Trophoblast cell (in vitro differentiated cells and primary cell): ENCODE data around the gene ECE2.

ENCODE experiments used
- DNase-seq, 2 donors: peaks; one replicate each; pipeline ENCODE4 v3.0.0-alpha.2; 2016
- H2AFZ ChIP-seq: 2 replicates; pipeline ENCODE4 v1.6.1; 2013; ENCODE audit warnings: low read length, moderate library complexity, mild to moderate bottlenecking; ENCODE audit not compliant: insufficient read depth, poor library complexity
- H2AK5ac ChIP-seq: 2 replicates; pipeline ENCODE4 v1.6.1; 2013; ENCODE audit warnings: mild to moderate bottlenecking, low read length
- H2BK120ac ChIP-seq: 2 replicates; pipeline ENCODE4 v1.6.1; 2013; ENCODE audit warnings: low read length, mild to moderate bottlenecking, moderate library complexity; ENCODE audit not compliant: insufficient read depth, poor library complexity
- H2BK12ac ChIP-seq: 2 replicates; pipeline ENCODE4 v1.6.1; 2013; ENCODE audit warnings: mild to moderate bottlenecking, low read length, moderate library complexity
- H2BK5ac ChIP-seq: 2 replicates; pipeline ENCODE4 v1.6.1; 2013; ENCODE audit warnings: low read length, low read depth, moderate library complexity, mild to moderate bottlenecking; ENCODE audit not compliant: poor library complexity
- H3K14ac ChIP-seq: 2 replicates; pipeline ENCODE4 v1.6.1; 2013; ENCODE audit warnings: mild to moderate bottlenecking, low read length
- H3K18ac ChIP-seq: 2 replicates; pipeline ENCODE4 v1.6.1; 2013; ENCODE audit warnings: mild to moderate bottlenecking, low read length
- H3K23ac ChIP-seq: 2 replicates; pipeline ENCODE4 v1.6.1; 2013; ENCODE audit warnings: low read length
- H3K27ac ChIP-seq: 2 replicates; pipeline ENCODE4 v1.5.1; 2013; ENCODE audit warnings: low read depth, mild to moderate bottlenecking, inconsistent platforms, low read length, moderate library complexity
- H3K27me3 ChIP-seq: 2 replicates; pipeline ENCODE4 v1.6.1; 2013; ENCODE audit warnings: inconsistent platforms, mild to moderate bottlenecking, low read length, moderate library complexity; ENCODE audit not compliant: insufficient read depth
- H3K36me3 ChIP-seq, 2 experiments: 1 replicate in 1 of 2; 2 replicates in 1 of 2; pipeline ENCODE4 v1.6.1; 2013; ENCODE audit warnings: low read length in 2 of 2, mild to moderate bottlenecking in 2 of 2, moderate library complexity in 1 of 2; ENCODE audit not compliant: insufficient read depth in 2 of 2, control insufficient read depth in 1 of 2
- H3K4ac ChIP-seq: 2 replicates; pipeline ENCODE4 v1.6.1; 2013; ENCODE audit warnings: low read depth, mild to moderate bottlenecking, low read length, moderate library complexity
- H3K4me1 ChIP-seq, 2 experiments: 1 replicate in 1 of 2; 2 replicates in 1 of 2; pipeline ENCODE4 v1.6.1; 2013; ENCODE audit warnings: low read length in 2 of 2, mild to moderate bottlenecking in 2 of 2, moderate library complexity in 1 of 2; ENCODE audit not compliant: insufficient read depth in 2 of 2, control insufficient read depth in 1 of 2
- H3K4me2 ChIP-seq: 2 replicates; pipeline ENCODE4 v1.6.1; 2013; ENCODE audit warnings: inconsistent platforms, mild to moderate bottlenecking, low read length, moderate library complexity
- H3K4me3 ChIP-seq: 2 replicates; pipeline ENCODE4 v1.5.1; 2013; ENCODE audit warnings: mild to moderate bottlenecking, low read depth, low read length, inconsistent platforms
- H3K79me1 ChIP-seq: one replicate; pipeline ENCODE4 v1.6.1; 2013; ENCODE audit warnings: low read length
- H3K79me2 ChIP-seq: 2 replicates; pipeline ENCODE4 v1.6.1; 2013; ENCODE audit warnings: low read length, mild to moderate bottlenecking; ENCODE audit not compliant: control insufficient read depth, insufficient read depth, poor library complexity
- H3K9ac ChIP-seq: 2 replicates; pipeline ENCODE4 v1.6.1; 2013; ENCODE audit warnings: mild to moderate bottlenecking, low read length
- H3K9me3 ChIP-seq: 2 replicates; pipeline ENCODE4 v1.6.1; 2013; ENCODE audit warnings: low read depth, mild to moderate bottlenecking, control low read depth, inconsistent platforms, low read length; ENCODE audit not compliant: insufficient read depth
- H4K12ac ChIP-seq: 2 replicates; pipeline ENCODE4 v1.6.1; 2013; ENCODE audit warnings: low read depth, mild to moderate bottlenecking, low read length, moderate library complexity
- H4K8ac ChIP-seq: 2 replicates; pipeline ENCODE4 v1.6.1; 2013; ENCODE audit warnings: low read depth, mild to moderate bottlenecking, low read length, moderate library complexity
- H4K91ac ChIP-seq: one replicate; pipeline ENCODE4 v1.6.1; 2013; ENCODE audit warnings: low read depth, mild to moderate bottlenecking, low read length, moderate library complexity
- WGBS: extraction: QIAGEN DNeasy Blood & Tissue Kit; methylation state at CpG from one replicate; pipeline ENCODE4 v1.1.7; 2013; ENCODE audit warnings: missing lambda C conversion rate; ENCODE audit not compliant: insufficient read length, insufficient coverage; ENCODE audit errors: extremely low coverage; 5-methylcytosine and 5-hydroxymethylcytosine counted together

The ECE2 gene

DNA sequence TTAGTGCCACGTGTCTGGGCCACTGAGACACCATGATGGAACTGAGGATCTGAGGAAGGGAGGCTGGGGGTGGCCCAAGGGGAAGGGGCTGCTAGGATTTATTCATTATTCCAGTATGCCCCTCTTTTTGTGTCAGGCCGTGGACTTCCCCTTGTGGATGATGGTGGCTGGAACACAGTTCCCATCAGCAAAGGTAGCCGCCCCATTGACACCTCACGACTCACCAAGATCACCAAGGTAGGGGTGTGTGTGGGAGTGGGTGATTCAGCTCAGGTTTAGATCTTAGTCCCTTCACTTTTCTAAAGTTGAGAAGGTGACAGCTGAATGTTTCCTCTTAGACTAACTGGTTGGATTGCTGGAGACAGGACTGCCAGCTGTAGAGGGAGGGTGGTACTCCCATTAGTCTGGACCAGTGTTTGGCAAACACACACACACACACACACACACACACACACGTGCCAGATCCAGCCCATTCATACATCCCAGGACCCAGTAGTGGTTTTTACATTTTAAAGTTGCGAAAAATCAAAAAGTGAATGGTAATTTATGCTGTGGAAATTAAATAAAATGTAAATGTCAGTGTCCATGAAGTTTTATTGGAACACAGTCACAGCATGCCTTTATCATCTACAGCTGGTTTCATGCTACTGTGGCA, 50.0 kb downstream of the ECE2 start:
- no peak overlapping the region for H3K4ac ChIP-seq
- no peak overlapping the region for H3K14ac ChIP-seq
- H3K4me1 ChIP-seq, result no peaks in the 10 kb centered on the region
- no peak overlapping the region for H4K12ac ChIP-seq
- H3K9ac ChIP-seq, result no peak overlapping the region
- no peak overlapping the region for H3K27ac ChIP-seq
- no peak overlapping the region for H2AK5ac ChIP-seq
- no CpG with 5 or more reads among the region's 6 CpGs for WGBS
- H4K91ac ChIP-seq, result no peak overlapping the region
- H3K36me3 ChIP-seq, result peaks cover 79 to 90% of the 10 kb centered on the region in 2 experiments
- H3K18ac ChIP-seq, result no peak overlapping the region
- H3K27me3 ChIP-seq, result no peaks in the 10 kb centered on the region
- H2BK5ac ChIP-seq, result no peak overlapping the region
- no peak overlapping the region for H3K4me2 ChIP-seq
- H3K79me2 ChIP-seq, result no peaks in the 10 kb centered on the region
- no peak overlapping the region for H2AFZ ChIP-seq
- H4K8ac ChIP-seq, result no peak overlapping the region
- H3K23ac ChIP-seq, result no peak overlapping the region
- no peaks in the 10 kb centered on the region for H3K79me1 ChIP-seq
- H3K9me3 ChIP-seq, result no peaks in the 10 kb centered on the region
- H2BK120ac ChIP-seq, result no peak overlapping the region
- DNase-seq, result no peak
- no peak overlapping the region for H3K4me3 ChIP-seq
- no peak overlapping the region for H2BK12ac ChIP-seq

DNA sequence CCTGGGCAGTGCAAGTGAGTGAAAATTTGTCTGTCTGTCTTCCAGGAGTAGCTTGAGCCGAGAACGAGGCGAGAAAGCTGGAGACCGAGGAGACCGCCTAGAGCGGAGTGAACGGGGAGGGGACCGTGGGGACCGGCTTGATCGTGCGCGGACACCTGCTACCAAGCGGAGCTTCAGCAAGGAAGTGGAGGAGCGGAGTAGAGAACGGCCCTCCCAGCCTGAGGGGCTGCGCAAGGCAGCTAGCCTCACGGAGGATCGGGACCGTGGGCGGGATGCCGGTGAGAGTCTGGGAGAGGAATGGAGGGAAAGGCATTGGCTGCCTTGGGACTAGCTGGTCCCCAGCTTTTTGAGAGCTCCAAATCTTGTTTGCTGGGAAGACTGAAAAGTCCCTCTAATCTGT, 51.3 kb downstream of the ECE2 start:
- H3K14ac ChIP-seq, result no peak overlapping the region
- no CpG with 5 or more reads among the region's 21 CpGs for WGBS
- H4K91ac ChIP-seq, result no peak overlapping the region
- DNase-seq, result no peak
- H2AK5ac ChIP-seq, result no peak overlapping the region
- H2BK12ac ChIP-seq, result no peak overlapping the region
- H3K9ac ChIP-seq, result no peak overlapping the region
- H3K27me3 ChIP-seq, result no peaks in the 10 kb centered on the region
- H3K4me2 ChIP-seq, result no peak overlapping the region
- no peak overlapping the region for H3K4ac ChIP-seq
- H3K9me3 ChIP-seq, result peaks cover 2% of the 10 kb centered on the region
- peaks cover 79 to 91% of the 10 kb centered on the region in 2 experiments for H3K36me3 ChIP-seq
- no peaks in the 10 kb centered on the region for H3K79me2 ChIP-seq
- H3K4me1 ChIP-seq, result peaks cover 6 to 7% of the 10 kb centered on the region in 2 experiments
- H4K8ac ChIP-seq, result no peak overlapping the region
- no peak overlapping the region for H3K4me3 ChIP-seq
- no peak overlapping the region for H2BK120ac ChIP-seq
- H3K79me1 ChIP-seq, result no peaks in the 10 kb centered on the region
- H3K18ac ChIP-seq, result no peak overlapping the region
- H3K27ac ChIP-seq, result no peak overlapping the region
- no peak overlapping the region for H2AFZ ChIP-seq
- no peak overlapping the region for H2BK5ac ChIP-seq
- no peak overlapping the region for H4K12ac ChIP-seq
- H3K23ac ChIP-seq, result no peak overlapping the region

DNA sequence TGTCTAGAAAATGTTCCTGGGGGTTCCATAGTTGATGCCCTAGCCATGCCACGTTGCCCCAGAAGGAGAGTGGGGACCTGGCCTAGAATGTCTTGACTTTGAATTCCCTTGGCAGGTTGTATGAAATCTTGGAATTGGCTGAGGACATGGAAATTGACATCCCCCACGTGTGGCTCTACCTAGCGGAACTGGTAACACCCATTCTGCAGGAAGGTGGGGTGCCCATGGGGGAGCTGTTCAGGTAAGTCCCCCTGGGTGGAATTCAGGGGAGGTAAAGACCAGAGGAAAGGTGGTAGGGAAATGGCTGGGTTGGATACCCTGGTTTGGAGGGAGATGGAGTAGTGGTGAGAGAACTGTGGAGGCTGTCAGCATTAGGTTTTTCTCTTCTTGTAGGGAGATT, 52.7 kb downstream of the ECE2 start:
- no peak overlapping the region for H3K27ac ChIP-seq
- peaks cover 14 to 15% of the 10 kb centered on the region in 2 experiments for H3K4me1 ChIP-seq
- H4K8ac ChIP-seq, result no peak overlapping the region
- H2AK5ac ChIP-seq, result no peak overlapping the region
- H3K9me3 ChIP-seq, result peaks cover 2% of the 10 kb centered on the region
- no CpG with 5 or more reads among the region's 3 CpGs for WGBS
- H3K4me2 ChIP-seq, result no peak overlapping the region
- H3K9ac ChIP-seq, result no peak overlapping the region
- H3K4me3 ChIP-seq, result no peak overlapping the region
- no peak overlapping the region for H2BK12ac ChIP-seq
- no peaks in the 10 kb centered on the region for H3K79me2 ChIP-seq
- H3K18ac ChIP-seq, result no peak overlapping the region
- peaks cover 75 to 89% of the 10 kb centered on the region in 2 experiments for H3K36me3 ChIP-seq
- H2AFZ ChIP-seq, result no peak overlapping the region
- peaks cover 6% of the 10 kb centered on the region for H3K79me1 ChIP-seq
- no peak overlapping the region for H3K14ac ChIP-seq
- DNase-seq, result no peak
- H3K23ac ChIP-seq, result no peak overlapping the region
- H2BK5ac ChIP-seq, result no peak overlapping the region
- H3K27me3 ChIP-seq, result no peaks in the 10 kb centered on the region
- no peak overlapping the region for H4K91ac ChIP-seq
- no peak overlapping the region for H2BK120ac ChIP-seq
- H4K12ac ChIP-seq, result no peak overlapping the region
- H3K4ac ChIP-seq, result no peak overlapping the region

DNA sequence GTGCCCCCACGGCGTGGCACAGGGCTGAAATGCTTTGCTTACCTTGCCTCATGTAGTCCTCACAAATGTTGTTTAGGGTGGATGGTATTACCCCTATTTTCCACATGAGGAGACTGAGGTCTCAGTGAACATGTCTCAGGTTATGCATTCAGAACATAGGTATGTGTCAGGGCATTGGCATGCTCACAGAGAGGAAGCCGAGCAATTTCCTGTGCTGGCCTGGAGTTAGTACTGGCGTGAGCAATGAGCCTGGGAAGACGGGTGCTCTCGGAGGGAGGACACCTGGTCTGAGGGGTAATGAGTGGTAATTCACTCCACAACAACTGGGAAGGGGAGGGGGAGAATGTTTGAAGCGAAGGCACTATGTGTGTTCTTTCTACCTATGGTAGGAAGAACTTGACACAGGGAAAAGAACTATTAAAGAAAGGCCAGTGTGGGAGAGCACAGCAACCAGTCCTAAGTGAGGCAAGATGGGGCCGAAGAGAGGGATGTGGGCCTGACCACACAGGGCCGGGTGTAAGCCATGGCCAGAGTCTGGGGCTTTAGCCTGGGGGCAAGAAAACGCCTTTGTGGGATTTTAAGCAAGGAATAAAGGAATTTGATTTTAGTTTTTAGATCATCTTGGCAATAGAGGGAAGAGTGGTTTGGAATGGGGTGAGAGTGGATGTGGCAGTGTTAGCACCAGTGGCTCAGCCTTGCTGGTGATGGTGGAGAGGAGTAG, 56.7 kb downstream of the ECE2 start:
- Histone ChIP-seq H3K79me1 (peaks cover 20% of the 10 kb centered on the region), H3K27me3 (no peaks in the 10 kb centered on the region), H2BK5ac (peak overlapping the region; percentile 49), H2BK12ac (no peak overlapping the region), H3K27ac (peak overlapping the region; percentile 66), H4K12ac (no peak overlapping the region), H3K23ac (no peak overlapping the region), H2AK5ac (no peak overlapping the region), H3K4ac (no peak overlapping the region), H3K79me2 (peaks cover 9% of the 10 kb centered on the region), H3K14ac (peak overlapping the region; percentile 5), H4K91ac (peak overlapping the region; percentile 50), H2AFZ (no peak overlapping the region), H3K9ac (no peak overlapping the region), H2BK120ac (no peak overlapping the region), H3K4me1 (peaks cover 28 to 33% of the 10 kb centered on the region in 2 experiments), H3K4me3 (no peak overlapping the region), H3K4me2 (peak overlapping the region; percentile 25), H3K36me3 (peaks cover 53 to 66% of the 10 kb centered on the region in 2 experiments), H3K9me3 (peaks cover 5% of the 10 kb centered on the region), H3K18ac (peak overlapping the region; percentile 10), H4K8ac (no peak overlapping the region)
- no CpG with 5 or more reads among the region's 10 CpGs for WGBS
- DNase-seq, result peak; percentile 80 to 85
